Measurements from ENCODE around the gene JAKMIP3. TPM values are rescaled to one million over a fixed set of nuclear protein-coding genes. Genes with fewer than 3 reads are reported as not detected.

JAKMIP3 gene
- polyA plus RNA-seq, 3 donors, result 0.20 TPM; not detected in 2

DNA sequence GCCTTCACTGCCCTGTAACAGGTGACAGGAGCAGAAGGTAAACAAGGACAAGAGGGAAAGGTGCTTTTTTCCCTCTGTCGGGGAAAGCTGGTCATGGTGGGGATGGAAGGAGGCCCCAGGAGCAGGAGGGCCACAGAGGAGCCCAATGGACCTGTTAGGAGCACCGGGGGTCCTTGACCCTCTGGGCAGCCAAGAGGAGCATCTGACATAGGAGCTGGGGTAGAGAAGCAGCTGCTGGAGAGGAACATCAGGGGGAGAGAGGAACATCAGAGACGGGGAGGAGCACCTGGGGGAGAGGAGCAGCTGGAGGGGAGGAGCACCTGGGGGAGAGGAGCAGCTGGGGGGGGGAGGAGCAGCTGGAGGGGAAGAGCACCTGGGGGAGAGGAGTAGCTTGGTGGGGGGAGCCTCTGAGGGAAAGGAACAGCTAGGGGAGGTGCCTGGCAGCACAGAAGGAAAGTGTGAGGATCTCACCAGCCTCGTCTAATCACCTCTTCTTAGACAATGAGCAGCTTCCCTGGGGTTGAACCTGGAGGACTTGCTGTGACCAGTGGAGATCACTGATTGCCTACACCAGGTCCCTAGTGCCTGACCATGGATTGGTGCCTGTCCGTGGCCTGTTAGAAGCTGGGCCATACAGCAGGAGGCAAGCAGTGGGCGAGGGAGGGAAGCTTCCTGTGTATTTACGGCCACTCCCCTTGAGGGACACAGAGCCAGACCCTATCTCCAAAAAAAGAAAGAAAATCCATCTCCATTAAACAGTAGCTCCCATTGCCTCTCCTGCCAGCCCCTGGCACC lies 37.6 kb downstream of the JAKMIP3 start:
- Histone ChIP-seq H3K27me3 (ENCODE audit: control insufficient read depth in 2 of 2, insufficient read depth in 2 of 2, low read length in 2 of 2) (no peaks in the 10 kb centered on the region), H3K9ac (ENCODE audit: insufficient read depth, low read length, poor library complexity, severe bottlenecking) (no peak overlapping the region), H3K27ac (ENCODE audit: low read depth in 1 of 2, low read length in 2 of 2) (no peak overlapping the region), H4K20me1 (ENCODE audit: insufficient read depth, low read length) (no peaks in the 10 kb centered on the region), H3K79me2 (ENCODE audit: insufficient read depth, low read length) (no peaks in the 10 kb centered on the region), H3K36me3 (replicated peaks in 1 of 2; ENCODE audit: control insufficient read depth in 1 of 2, insufficient read depth in 2 of 2, low read length in 2 of 2) (no peaks in the 10 kb centered on the region), H3K4me2 (replicated peaks; ENCODE audit: extremely low read depth, low read length, poor library complexity, severe bottlenecking) (no peak overlapping the region), H2AFZ (ENCODE audit: insufficient read depth, low read depth, low read length, poor library complexity, severe bottlenecking) (no peak overlapping the region), H3K4me3 (replicated peaks in 1 of 3; ENCODE audit: low read depth in 2 of 3, low read length in 3 of 3) (no peak overlapping the region), H3K9me3 (replicated peaks in 1 of 2; ENCODE audit: control insufficient read depth in 1 of 2, insufficient read depth in 1 of 2, low read length in 2 of 2) (peaks cover 0 to 5% of the 10 kb centered on the region in 2 donors), H3K4me1 (ENCODE audit: control insufficient read depth in 1 of 2, insufficient read depth in 2 of 2, low read length in 2 of 2) (no peaks in the 10 kb centered on the region)
- Mint-ChIP-seq H3K27ac (peak overlapping the region in 1 of 7 donors; percentile 75), H3K4me3 (no peak overlapping the region), H3K9me3 (peaks cover 0 to 17% (median 3%) of the 10 kb centered on the region in 7 donors), H3K36me3 (no peaks in the 10 kb centered on the region), H3K27me3 (ENCODE audit: low read depth in 3 of 3) (peaks cover 0 to 7% (median 5%) of the 10 kb centered on the region in 3 donors), H3K4me1 (no peaks in the 10 kb centered on the region)
- intact Hi-C loops (cut with micrococcal nuclease), result no loop called here
- 84% methylated on average over 4 of the region's 7 CpGs for WGBS (ENCODE audit: insufficient coverage)
- no peak for DNase-seq
- TF ChIP-seq, protein P1, sequence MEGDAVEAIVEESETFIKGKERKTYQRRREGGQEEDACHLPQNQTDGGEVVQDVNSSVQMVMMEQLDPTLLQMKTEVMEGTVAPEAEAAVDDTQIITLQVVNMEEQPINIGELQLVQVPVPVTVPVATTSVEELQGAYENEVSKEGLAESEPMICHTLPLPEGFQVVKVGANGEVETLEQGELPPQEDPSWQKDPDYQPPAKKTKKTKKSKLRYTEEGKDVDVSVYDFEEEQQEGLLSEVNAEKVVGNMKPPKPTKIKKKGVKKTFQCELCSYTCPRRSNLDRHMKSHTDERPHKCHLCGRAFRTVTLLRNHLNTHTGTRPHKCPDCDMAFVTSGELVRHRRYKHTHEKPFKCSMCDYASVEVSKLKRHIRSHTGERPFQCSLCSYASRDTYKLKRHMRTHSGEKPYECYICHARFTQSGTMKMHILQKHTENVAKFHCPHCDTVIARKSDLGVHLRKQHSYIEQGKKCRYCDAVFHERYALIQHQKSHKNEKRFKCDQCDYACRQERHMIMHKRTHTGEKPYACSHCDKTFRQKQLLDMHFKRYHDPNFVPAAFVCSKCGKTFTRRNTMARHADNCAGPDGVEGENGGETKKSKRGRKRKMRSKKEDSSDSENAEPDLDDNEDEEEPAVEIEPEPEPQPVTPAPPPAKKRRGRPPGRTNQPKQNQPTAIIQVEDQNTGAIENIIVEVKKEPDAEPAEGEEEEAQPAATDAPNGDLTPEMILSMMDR (IDR thresholded peaks at IDR 0.05), result no peak

DNA sequence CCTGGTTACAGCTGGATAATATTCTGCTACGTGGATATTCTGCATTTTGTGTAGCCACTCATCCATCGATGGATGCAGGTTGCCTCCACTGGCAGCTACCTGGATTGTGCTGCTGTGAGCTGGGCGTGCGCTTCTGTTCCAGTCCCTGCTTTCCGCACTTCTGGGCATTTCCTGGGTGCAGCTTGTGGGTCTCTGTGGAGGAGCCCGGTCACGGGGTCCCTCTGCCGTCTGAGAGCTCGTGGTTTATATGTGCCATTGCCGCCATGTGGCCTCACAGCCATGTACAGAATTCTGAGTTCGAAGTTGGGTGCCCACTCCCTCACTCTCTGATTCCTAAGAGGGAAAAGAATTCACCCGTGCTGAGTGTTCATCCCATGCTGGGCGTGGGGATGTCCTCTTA lies 38.3 kb downstream of the JAKMIP3 start:
- no peaks in the 10 kb centered on the region for H3K36me3 Mint-ChIP-seq
- no peak overlapping the region for H3K27ac ChIP-seq (ENCODE audit: low read depth in 1 of 2, low read length in 2 of 2)
- H3K9ac ChIP-seq (ENCODE audit: insufficient read depth, low read length, poor library complexity, severe bottlenecking), result no peak overlapping the region
- H3K9me3 ChIP-seq (replicated peaks in 1 of 2; ENCODE audit: control insufficient read depth in 1 of 2, insufficient read depth in 1 of 2, low read length in 2 of 2), result no peaks in the 10 kb centered on the region
- DNase-seq, result no peak
- 91% methylated on average over 10 of the region's 13 CpGs for WGBS (ENCODE audit: insufficient coverage)
- H3K4me1 ChIP-seq (ENCODE audit: control insufficient read depth in 1 of 2, insufficient read depth in 2 of 2, low read length in 2 of 2), result no peaks in the 10 kb centered on the region
- no peaks in the 10 kb centered on the region for H4K20me1 ChIP-seq (ENCODE audit: insufficient read depth, low read length)
- no peaks in the 10 kb centered on the region for H3K4me1 Mint-ChIP-seq
- intact Hi-C loops (cut with micrococcal nuclease), result no loop called here
- H3K4me2 ChIP-seq (replicated peaks; ENCODE audit: extremely low read depth, low read length, poor library complexity, severe bottlenecking), result no peak overlapping the region
- H3K36me3 ChIP-seq (replicated peaks in 1 of 2; ENCODE audit: control insufficient read depth in 1 of 2, insufficient read depth in 2 of 2, low read length in 2 of 2), result no peaks in the 10 kb centered on the region
- H2AFZ ChIP-seq (ENCODE audit: insufficient read depth, low read depth, low read length, poor library complexity, severe bottlenecking), result no peak overlapping the region
- no peaks in the 10 kb centered on the region for H3K79me2 ChIP-seq (ENCODE audit: insufficient read depth, low read length)
- peaks cover 0 to 10% (median 0%) of the 10 kb centered on the region in 7 donors for H3K9me3 Mint-ChIP-seq
- TF ChIP-seq, protein P1 (IDR thresholded peaks at IDR 0.05), result no peak
- no peak overlapping the region for H3K4me3 Mint-ChIP-seq
- H3K27me3 Mint-ChIP-seq (ENCODE audit: low read depth in 3 of 3), result peaks cover 0 to 7% (median 5%) of the 10 kb centered on the region in 3 donors
- no peak overlapping the region for H3K27ac Mint-ChIP-seq
- no peak overlapping the region for H3K4me3 ChIP-seq (replicated peaks in 1 of 3; ENCODE audit: low read depth in 2 of 3, low read length in 3 of 3)
- H3K27me3 ChIP-seq (ENCODE audit: control insufficient read depth in 2 of 2, insufficient read depth in 2 of 2, low read length in 2 of 2), result no peaks in the 10 kb centered on the region
